Coronary artery (tissue), 2 donors: ENCODE results near the gene PGGHG.

ENCODE experiments used
- DNase-seq: peaks from one replicate; pipeline ENCODE4 v3.0.0-alpha.2; 2017; ENCODE audit warnings: low spot score
- H3K27ac ChIP-seq, 2 donors: fragments of 200-600 bp; sonication (generic); one replicate each; pipeline ENCODE4 v1.5.1; 2016 to 2019
- H3K4me3 ChIP-seq: fragments of 200-600 bp; sonication (generic); 2 replicates; pipeline ENCODE4 v1.5.1; 2016; ENCODE audit warnings: mild to moderate bottlenecking, moderate library complexity
- TF ChIP-seq, protein P1 (sequence below): fragments of 200-600 bp; sonication (generic); IDR thresholded peaks from one replicate; pipeline ENCODE4 v1.5.1; 2019; ENCODE audit warnings: antibody characterized with exemption

The PGGHG gene

GRCh38 chr11:250740-251299 lies 38.1 kb upstream of the PGGHG start:
- DNase-seq: no peak
- TF ChIP-seq, protein P1, sequence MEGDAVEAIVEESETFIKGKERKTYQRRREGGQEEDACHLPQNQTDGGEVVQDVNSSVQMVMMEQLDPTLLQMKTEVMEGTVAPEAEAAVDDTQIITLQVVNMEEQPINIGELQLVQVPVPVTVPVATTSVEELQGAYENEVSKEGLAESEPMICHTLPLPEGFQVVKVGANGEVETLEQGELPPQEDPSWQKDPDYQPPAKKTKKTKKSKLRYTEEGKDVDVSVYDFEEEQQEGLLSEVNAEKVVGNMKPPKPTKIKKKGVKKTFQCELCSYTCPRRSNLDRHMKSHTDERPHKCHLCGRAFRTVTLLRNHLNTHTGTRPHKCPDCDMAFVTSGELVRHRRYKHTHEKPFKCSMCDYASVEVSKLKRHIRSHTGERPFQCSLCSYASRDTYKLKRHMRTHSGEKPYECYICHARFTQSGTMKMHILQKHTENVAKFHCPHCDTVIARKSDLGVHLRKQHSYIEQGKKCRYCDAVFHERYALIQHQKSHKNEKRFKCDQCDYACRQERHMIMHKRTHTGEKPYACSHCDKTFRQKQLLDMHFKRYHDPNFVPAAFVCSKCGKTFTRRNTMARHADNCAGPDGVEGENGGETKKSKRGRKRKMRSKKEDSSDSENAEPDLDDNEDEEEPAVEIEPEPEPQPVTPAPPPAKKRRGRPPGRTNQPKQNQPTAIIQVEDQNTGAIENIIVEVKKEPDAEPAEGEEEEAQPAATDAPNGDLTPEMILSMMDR: peak; percentile 39
- no peak overlapping the region for H3K4me3 ChIP-seq
- H3K27ac ChIP-seq: no peak overlapping the region

GRCh38 chr11:251550-251949 lies 37.4 kb upstream of the PGGHG start:
- H3K27ac ChIP-seq: no peak overlapping the region
- TF ChIP-seq, protein P1: no peak
- no peak for DNase-seq
- H3K4me3 ChIP-seq: no peak overlapping the region

DNA sequence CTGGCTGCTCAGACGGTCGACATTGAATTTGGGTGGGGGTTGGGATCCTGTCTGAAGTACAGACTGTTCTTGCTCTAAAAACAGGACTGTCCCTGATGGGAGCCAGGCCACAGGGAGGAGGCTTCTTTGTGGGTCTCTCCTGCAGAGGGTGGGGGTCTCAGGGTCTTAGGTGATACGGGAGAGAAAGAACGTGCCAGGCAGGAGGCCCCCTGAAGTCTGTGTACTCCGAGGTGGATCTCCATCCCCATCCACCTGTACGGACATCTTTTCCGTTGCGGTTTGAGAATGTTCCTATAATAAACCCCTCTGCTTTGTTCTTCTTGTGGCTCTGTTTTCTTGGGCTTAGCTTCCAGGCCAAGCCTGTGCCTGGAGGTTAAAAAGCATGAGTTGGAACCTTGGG lies 36.3 kb upstream of the PGGHG start:
- Histone ChIP-seq H3K4me3 (no peak overlapping the region), H3K27ac (no peak overlapping the region)
- DNase-seq: no peak
- TF ChIP-seq, protein P1: no peak

DNA sequence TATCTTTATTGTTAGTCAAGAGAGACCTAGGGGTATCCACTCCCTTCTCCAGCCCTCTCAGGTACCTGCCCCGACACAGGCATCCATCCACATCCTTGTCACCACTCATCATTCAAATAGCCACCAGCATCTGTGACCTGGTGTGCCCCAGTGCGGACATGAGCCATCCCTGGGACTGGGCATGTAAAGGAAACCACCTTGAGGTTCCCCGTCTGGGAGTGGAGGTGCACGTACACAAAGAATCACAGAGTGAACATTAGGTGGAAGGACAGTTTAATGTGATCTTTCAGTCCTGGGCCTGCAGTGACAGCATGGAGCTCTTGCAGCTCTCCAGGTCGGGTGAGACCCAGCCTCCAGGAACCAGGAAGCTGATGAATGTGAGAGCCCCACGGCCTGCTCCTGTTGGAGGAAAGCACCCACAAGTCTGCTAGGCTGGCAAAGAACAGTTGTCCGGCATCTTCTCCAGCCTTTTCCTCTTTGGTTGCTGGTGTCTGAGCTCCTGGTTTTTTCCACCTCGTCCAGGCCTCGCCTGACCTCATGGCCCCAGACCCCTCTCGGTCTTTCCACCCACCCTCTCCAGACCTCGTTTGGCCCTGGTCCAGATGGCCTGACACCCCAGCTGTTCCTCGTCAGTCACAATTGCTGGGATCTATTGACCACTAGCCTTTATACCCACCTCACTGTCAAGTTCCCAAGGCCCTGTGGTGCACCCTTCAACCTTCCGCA lies 35.6 kb upstream of the PGGHG start:
- Histone ChIP-seq H3K4me3 (no peak overlapping the region), H3K27ac (no peak overlapping the region)
- DNase-seq: no peak
- TF ChIP-seq, protein P1: no peak

DNA sequence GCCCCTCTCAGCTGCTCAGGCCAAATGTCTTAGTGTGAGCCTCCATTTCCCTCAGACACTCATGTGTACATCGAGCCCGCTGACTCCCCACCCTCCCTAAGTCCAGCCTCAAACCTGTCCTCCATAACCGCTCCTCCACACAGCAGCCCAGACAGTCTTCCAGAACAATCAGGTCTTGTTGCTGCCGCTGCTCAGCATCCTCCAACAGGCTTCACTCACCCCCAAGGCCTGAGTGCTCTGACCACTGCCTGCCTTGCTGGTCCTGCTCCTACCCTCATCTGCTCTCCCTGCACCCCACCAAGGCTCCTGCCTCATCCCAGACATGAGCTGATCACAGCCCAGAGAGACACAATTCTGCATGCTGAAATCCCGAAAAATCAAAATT lies 35.0 kb upstream of the PGGHG start:
- H3K27ac ChIP-seq: no peak overlapping the region
- no peak for DNase-seq
- no peak overlapping the region for H3K4me3 ChIP-seq
- TF ChIP-seq, protein P1: no peak

GRCh38 chr11:255176-255575 lies 33.8 kb upstream of the PGGHG start:
- DNase-seq: no peak
- Histone ChIP-seq H3K4me3 (no peak overlapping the region), H3K27ac (no peak overlapping the region)
- TF ChIP-seq, protein P1: no peak

DNA sequence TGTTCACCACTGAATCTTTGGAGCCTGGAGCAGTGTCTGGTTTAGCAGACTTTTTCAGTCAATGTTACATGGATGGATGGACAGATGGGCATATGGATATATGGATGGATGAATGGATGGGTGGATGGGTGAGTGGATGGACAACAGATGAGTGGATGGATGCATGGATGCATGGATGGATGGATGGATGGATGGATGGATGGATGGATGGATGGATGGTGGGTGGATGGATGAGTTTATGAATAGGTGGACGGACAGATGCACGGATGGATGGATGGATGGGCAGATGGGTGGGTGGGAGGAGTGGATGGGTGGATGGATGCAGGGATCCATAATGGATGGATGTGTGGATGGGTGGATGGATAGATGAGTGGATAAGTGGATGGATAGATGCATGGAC lies 33.1 kb upstream of the PGGHG start:
- Histone ChIP-seq H3K27ac (no peak overlapping the region), H3K4me3 (no peak overlapping the region)
- DNase-seq: no peak
- TF ChIP-seq, protein P1: no peak
